Endothelial cell of umbilical vein (primary cell): ENCODE data around the gene GALNT14. TPM values are rescaled to one million over a fixed set of nuclear protein-coding genes. Genes with fewer than 3 reads are reported as not detected.

Source experiments
- BruUV-seq: library from RNA; stranded (reverse); fragments of 400-500 nt; replicated peaks from 2 replicates; lab custom pipeline; 2021; lab: Mats Ljungman, UMichigan
- CTCF ChIA-PET: fragments of 300-600, 350-600 bp; sonication (Branson Sonifier 250); formaldehyde crosslinking; loops from one replicate; lab custom pipeline; 2021; ENCODE audit warnings: antibody characterized with exemption, inconsistent platforms; lab: Charles Lee
- POLR2A ChIA-PET: fragments of 300-600, 350-600 bp; sonication (Branson Sonifier 250); formaldehyde crosslinking; loops from one replicate; lab custom pipeline; 2021; ENCODE audit warnings: antibody characterized with exemption, inconsistent platforms; lab: Charles Lee
- DNase-seq: peaks from one replicate; pipeline ENCODE4 v3.0.0-alpha.2; 2011; ENCODE audit warnings: low read depth, low spot score
- FAIRE-seq: peaks from 2 replicates; lab custom pipeline; 2011; peaks lifted over from hg19 to GRCh38; lab: Jason Lieb, UNC
- H2AFZ ChIP-seq: 2 replicates; pipeline ENCODE4 v1.6.0; 2012; ENCODE audit warnings: low read depth, low read length, control low read depth, inconsistent platforms
- H3K27ac ChIP-seq: 2 replicates; pipeline ENCODE4 v1.5.1; 2011; ENCODE audit warnings: low read depth, mild to moderate bottlenecking, control low read depth, low read length, moderate library complexity; ENCODE audit not compliant: insufficient read depth
- H3K27me3 ChIP-seq, 2 experiments: 2 replicates each; pipeline versions ENCODE4 v1.6.0 to v1.6.1; 2011; ENCODE audit warnings: low read length in 2 of 2, mixed read lengths in 1 of 2; ENCODE audit not compliant: control insufficient read depth in 2 of 2, insufficient read depth in 2 of 2
- H3K36me3 ChIP-seq, 2 experiments: 2 replicates in 1 of 2; 3 replicates in 1 of 2; pipeline ENCODE4 v1.5.1; 2011; ENCODE audit warnings: low read length in 2 of 2, mild to moderate bottlenecking in 1 of 2, moderate library complexity in 1 of 2; ENCODE audit not compliant: control insufficient read depth in 2 of 2, insufficient read depth in 2 of 2; ENCODE audit errors: extremely low read depth in 1 of 2
- H3K4me1 ChIP-seq: 3 replicates; pipeline ENCODE4 v1.5.1; 2011; ENCODE audit warnings: mild to moderate bottlenecking, low read length; ENCODE audit not compliant: control insufficient read depth, insufficient read depth; ENCODE audit errors: extremely low read depth
- H3K4me2 ChIP-seq: 2 replicates; pipeline ENCODE4 v1.6.1; 2011; ENCODE audit warnings: low read length, control low read depth, mixed read lengths; ENCODE audit not compliant: insufficient read depth
- H3K4me3 ChIP-seq, 3 experiments: fragments of 200-600 bp in 1 of 3; sonication (generic), shearing (Covaris generic) in 1 of 3; replicated peaks in 1 of 3; 2 replicates each; pipeline ENCODE4 v1.5.1; 2011 to 2016; ENCODE audit warnings: control low read depth in 3 of 3, low read length in 3 of 3, mild to moderate bottlenecking in 2 of 3, inconsistent platforms in 1 of 3, low read depth in 1 of 3, moderate library complexity in 1 of 3; ENCODE audit not compliant: insufficient read depth in 1 of 3
- H3K79me2 ChIP-seq: 2 replicates; pipeline ENCODE4 v1.6.0; 2012; ENCODE audit warnings: low read length, inconsistent platforms; ENCODE audit not compliant: control insufficient read depth, insufficient read depth
- H3K9ac ChIP-seq: replicated peaks from 2 replicates; pipeline ENCODE3; 2011; ENCODE audit warnings: low read length, control low read depth; ENCODE audit not compliant: insufficient read depth; ENCODE audit errors: extremely low read depth
- H3K9me1 ChIP-seq: replicated peaks from 3 replicates; pipeline ENCODE4 v1.6.0; 2011; ENCODE audit warnings: mild to moderate bottlenecking, low read length; ENCODE audit not compliant: control insufficient read depth, insufficient read depth; ENCODE audit errors: extremely low read depth
- H3K9me3 ChIP-seq: replicated peaks from 2 replicates; pipeline ENCODE4 v1.5.1; 2012; ENCODE audit warnings: low read length, inconsistent platforms; ENCODE audit not compliant: control insufficient read depth, insufficient read depth
- H4K20me1 ChIP-seq: replicated peaks from 2 replicates; pipeline ENCODE3; 2011; ENCODE audit warnings: mild to moderate bottlenecking, low read length; ENCODE audit not compliant: control insufficient read depth, insufficient read depth; ENCODE audit errors: extremely low read depth
- EZH2 ChIP-seq: IDR thresholded peaks from 2 replicates; pipeline ENCODE4 v1.6.1; 2012; ENCODE audit warnings: borderline replicate concordance, low read depth, mild to moderate bottlenecking, moderate library complexity, low read length, inconsistent platforms; ENCODE audit not compliant: severe bottlenecking
- FOS ChIP-seq: IDR thresholded peaks from 2 replicates; pipeline ENCODE4 v1.6.1; 2011; ENCODE audit warnings: mild to moderate bottlenecking, low read length, moderate library complexity, borderline replicate concordance; ENCODE audit not compliant: insufficient read depth
- JUN ChIP-seq: IDR thresholded peaks from 2 replicates; pipeline ENCODE4 v1.6.1; 2011; ENCODE audit warnings: borderline replicate concordance, low read depth; ENCODE audit not compliant: insufficient read length, insufficient read depth
- POLR2A ChIP-seq: IDR thresholded peaks from 2 replicates; pipeline ENCODE4 v1.6.1; 2012; ENCODE audit warnings: low read depth, mild to moderate bottlenecking, control low read depth, low read length
- POLR2AphosphoS5 ChIP-seq: IDR thresholded peaks from 2 replicates; pipeline ENCODE4 v1.6.1; 2012; ENCODE audit warnings: low read depth, mild to moderate bottlenecking, control low read depth, low read length, moderate library complexity; ENCODE audit not compliant: insufficient read depth
- dilution Hi-C: fragments of 300-500 bp; cut with MboI; formaldehyde crosslinking; loops from one replicate; pipeline ENCODE4 v1.15.0; 2019; ENCODE audit warnings: low sequenced_read_pairs; ENCODE audit not compliant: extremely low pct_ligation_motif_present
- intact Hi-C: fragments of 100-400 bp; cut with micrococcal nuclease; formaldehyde crosslinking; loops from one replicate; pipeline ENCODE4 v1.10.0; 2022
- polyA plus RNA-seq, 4 experiments: library from polyadenylated mRNA; depleted of rRNA in 3 of 4; stranded (reverse) in 3 of 4; unstranded in 1 of 4; fragments of >200 nt; gene quantifications; 2 replicates each; pipeline versions ENCODE4 v1.2.1 to v1.2.3, GENCODE V29; 2011 to 2012; ENCODE audit warnings: missing spikeins in 1 of 4
- total RNA-seq: library from RNA; stranded (reverse); gene quantifications from 2 replicates; pipeline ENCODE4 v1.2.3, GENCODE V29; 2021
- TF ChIP-seq, protein P1 (sequence below): IDR thresholded peaks from 2 replicates; pipeline ENCODE4 v1.6.1; 2011; ENCODE audit not compliant: insufficient read depth, insufficient read length
- TF ChIP-seq, protein P2 (sequence below), 2 donors: IDR thresholded peaks; 1 replicate in 1 of 2; 2 replicates in 1 of 2; pipeline ENCODE4 v1.5.1; 2011; ENCODE audit warnings: low read length in 2 of 2, mild to moderate bottlenecking in 2 of 2, moderate library complexity in 2 of 2, control low read depth in 1 of 2, inconsistent platforms in 1 of 2, low read depth in 1 of 2; ENCODE audit not compliant: insufficient read depth in 1 of 2; ENCODE audit errors: extremely low read depth in 1 of 2

GALNT14 gene
- total and polyA plus RNA-seq, 2 donors (not counting 3 experiments of a cell fraction or from before 2014, with no cell fraction given) = 0.04 to 0.40 TPM

- FAIRE-seq = no peak
- Histone ChIP-seq H3K9me3 (no peaks in the 10 kb centered on the region), H3K4me2 (no peak overlapping the region), H3K9me1 (no peaks in the 10 kb centered on the region), H3K36me3 (no peaks in the 10 kb centered on the region), H3K4me3 (no peak overlapping the region), H3K9ac (no peak overlapping the region), H3K79me2 (no peaks in the 10 kb centered on the region), H3K4me1 (no peaks in the 10 kb centered on the region), H3K27ac (no peak overlapping the region), H3K27me3 (no peaks in the 10 kb centered on the region), H2AFZ (no peak overlapping the region), H4K20me1 (no peaks in the 10 kb centered on the region)
- dilution Hi-C loops = no loop called here
- no TSS peak for BruUV-seq
- POLR2A ChIA-PET = no interaction called here
- TF ChIP-seq, protein P1, sequence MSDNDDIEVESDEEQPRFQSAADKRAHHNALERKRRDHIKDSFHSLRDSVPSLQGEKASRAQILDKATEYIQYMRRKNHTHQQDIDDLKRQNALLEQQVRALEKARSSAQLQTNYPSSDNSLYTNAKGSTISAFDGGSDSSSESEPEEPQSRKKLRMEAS = no peak
- TF ChIP-seq JUN = no peak
- TF ChIP-seq FOS = no peak
- no peak for TF ChIP-seq POLR2AphosphoS5
- no peak for TF ChIP-seq POLR2A
- no peak for TF ChIP-seq EZH2
- TF ChIP-seq, protein P2, sequence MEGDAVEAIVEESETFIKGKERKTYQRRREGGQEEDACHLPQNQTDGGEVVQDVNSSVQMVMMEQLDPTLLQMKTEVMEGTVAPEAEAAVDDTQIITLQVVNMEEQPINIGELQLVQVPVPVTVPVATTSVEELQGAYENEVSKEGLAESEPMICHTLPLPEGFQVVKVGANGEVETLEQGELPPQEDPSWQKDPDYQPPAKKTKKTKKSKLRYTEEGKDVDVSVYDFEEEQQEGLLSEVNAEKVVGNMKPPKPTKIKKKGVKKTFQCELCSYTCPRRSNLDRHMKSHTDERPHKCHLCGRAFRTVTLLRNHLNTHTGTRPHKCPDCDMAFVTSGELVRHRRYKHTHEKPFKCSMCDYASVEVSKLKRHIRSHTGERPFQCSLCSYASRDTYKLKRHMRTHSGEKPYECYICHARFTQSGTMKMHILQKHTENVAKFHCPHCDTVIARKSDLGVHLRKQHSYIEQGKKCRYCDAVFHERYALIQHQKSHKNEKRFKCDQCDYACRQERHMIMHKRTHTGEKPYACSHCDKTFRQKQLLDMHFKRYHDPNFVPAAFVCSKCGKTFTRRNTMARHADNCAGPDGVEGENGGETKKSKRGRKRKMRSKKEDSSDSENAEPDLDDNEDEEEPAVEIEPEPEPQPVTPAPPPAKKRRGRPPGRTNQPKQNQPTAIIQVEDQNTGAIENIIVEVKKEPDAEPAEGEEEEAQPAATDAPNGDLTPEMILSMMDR (IDR thresholded peaks at IDR 0.05; ENCODE audit: extremely low read depth in 1 of 2, insufficient read depth in 1 of 2, low read depth in 1 of 2, low read length in 2 of 2) = no peak
- DNase-seq = no peak
- CTCF ChIA-PET = no interaction called here
- intact Hi-C loops = no loop called here
Observed at GRCh38 chr2:30974092-30974491, 164.1 kb downstream of the GALNT14 start.
